HEK293 (cell line): ENCODE results near the gene CUEDC1.

Source experiments
- KLF10 ChIP-seq: fragments of 450-650 bp; IDR thresholded peaks from 2 replicates; pipeline ENCODE4 v1.5.1; 2018; ENCODE audit warnings: missing biosample characterization, mild to moderate bottlenecking, missing genetic modification characterization
- KLF16 ChIP-seq: fragments of 450-650 bp; formaldehyde crosslinking; IDR thresholded peaks from 2 replicates; pipeline ENCODE4 v1.5.1; 2017; ENCODE audit warnings: missing biosample characterization, missing genetic modification characterization
- KLF7 ChIP-seq: fragments of 450-650 bp; formaldehyde crosslinking; IDR thresholded peaks from 2 replicates; pipeline ENCODE4 v1.5.1; 2016; ENCODE audit warnings: missing biosample characterization, missing genetic modification characterization, borderline replicate concordance
- PRDM1 ChIP-seq: fragments of 450-650 bp; formaldehyde crosslinking; IDR thresholded peaks from 2 replicates; pipeline ENCODE4; 2016; ENCODE audit warnings: missing biosample characterization, missing genetic modification characterization
- YY2 ChIP-seq: fragments of 450-650 bp; formaldehyde crosslinking; IDR thresholded peaks from 2 replicates; pipeline ENCODE4 v1.5.1; 2016; ENCODE audit warnings: missing biosample characterization, missing genetic modification characterization
- ZBTB20 ChIP-seq: fragments of 450-650 bp; formaldehyde crosslinking; IDR thresholded peaks from 2 replicates; pipeline ENCODE4 v1.5.1; 2016; ENCODE audit warnings: missing biosample characterization, missing genetic modification characterization
- ZFP69B ChIP-seq: fragments of 450-650 bp; formaldehyde crosslinking; IDR thresholded peaks from 2 replicates; pipeline ENCODE4 v1.5.1; 2016; ENCODE audit warnings: missing biosample characterization, missing genetic modification characterization
- ZIC2 ChIP-seq: fragments of 450-650 bp; formaldehyde crosslinking; IDR thresholded peaks from 2 replicates; pipeline ENCODE4 v1.5.1; 2016; ENCODE audit warnings: missing biosample characterization, missing genetic modification characterization
- ZNF112 ChIP-seq: fragments of 450-650 bp; formaldehyde crosslinking; IDR thresholded peaks from 2 replicates; pipeline ENCODE4 v1.5.0; 2017; ENCODE audit warnings: missing biosample characterization, missing genetic modification characterization
- ZNF138 ChIP-seq: fragments of 450-650 bp; formaldehyde crosslinking; IDR thresholded peaks from 2 replicates; pipeline ENCODE4 v1.5.1; 2016; ENCODE audit warnings: missing biosample characterization, missing genetic modification characterization, borderline replicate concordance
- ZNF140 ChIP-seq: fragments of 450-650 bp; formaldehyde crosslinking; IDR thresholded peaks from 2 replicates; pipeline ENCODE4 v1.5.1; 2016; ENCODE audit warnings: missing biosample characterization, missing genetic modification characterization
- ZNF146 ChIP-seq: fragments of 450-650 bp; formaldehyde crosslinking; IDR thresholded peaks from 2 replicates; pipeline ENCODE4 v1.5.1; 2016; ENCODE audit warnings: missing biosample characterization, missing genetic modification characterization
- ZNF302 ChIP-seq: fragments of 450-650 bp; formaldehyde crosslinking; IDR thresholded peaks from 2 replicates; pipeline ENCODE4 v1.5.1; 2016; ENCODE audit warnings: missing biosample characterization, missing genetic modification characterization, low read depth
- ZNF416 ChIP-seq: fragments of 450-650 bp; formaldehyde crosslinking; IDR thresholded peaks from 2 replicates; pipeline ENCODE4 v1.5.1; 2016; ENCODE audit warnings: missing biosample characterization, missing genetic modification characterization
- ZNF433 ChIP-seq: fragments of 450-650 bp; formaldehyde crosslinking; IDR thresholded peaks from 2 replicates; pipeline ENCODE4 v1.5.1; 2016; ENCODE audit warnings: missing biosample characterization, missing genetic modification characterization, low read depth
- ZNF501 ChIP-seq: fragments of 450-650 bp; formaldehyde crosslinking; IDR thresholded peaks from 2 replicates; pipeline ENCODE4 v1.5.1; 2016; ENCODE audit warnings: missing biosample characterization, missing genetic modification characterization
- ZNF558 ChIP-seq: fragments of 450-650 bp; formaldehyde crosslinking; IDR thresholded peaks from 2 replicates; pipeline ENCODE4 v1.5.1; 2016; ENCODE audit warnings: missing biosample characterization, missing genetic modification characterization
- ZNF561 ChIP-seq: fragments of 450-650 bp; IDR thresholded peaks from 2 replicates; pipeline ENCODE4 v1.5.1; 2018; ENCODE audit warnings: missing biosample characterization, missing genetic modification characterization, borderline replicate concordance
- ZNF610 ChIP-seq: fragments of 450-650 bp; formaldehyde crosslinking; IDR thresholded peaks from 2 replicates; pipeline ENCODE4 v1.5.1; 2016; ENCODE audit warnings: missing biosample characterization, missing genetic modification characterization, borderline replicate concordance
- ZNF76 ChIP-seq: fragments of 450-650 bp; formaldehyde crosslinking; IDR thresholded peaks from 2 replicates; pipeline ENCODE4; 2016; ENCODE audit warnings: low read depth, missing biosample characterization, missing genetic modification characterization, borderline replicate concordance
- ZNF768 ChIP-seq: fragments of 450-650 bp; formaldehyde crosslinking; IDR thresholded peaks from 2 replicates; pipeline ENCODE4 v1.5.1; 2018; ENCODE audit warnings: missing biosample characterization, mild to moderate bottlenecking, missing genetic modification characterization
- ZSCAN16 ChIP-seq: fragments of 450-650 bp; formaldehyde crosslinking; IDR thresholded peaks from 2 replicates; pipeline ENCODE4 v1.5.1; 2016; ENCODE audit warnings: missing biosample characterization, missing genetic modification characterization
- TF ChIP-seq, protein P1 (sequence below): fragments of 450-650 bp; formaldehyde crosslinking; IDR thresholded peaks from 2 replicates; pipeline ENCODE4 v1.5.1; 2016; ENCODE audit warnings: missing biosample characterization, missing genetic modification characterization, borderline replicate concordance
- TF ChIP-seq, protein P2 (sequence below): fragments of 450-650 bp; formaldehyde crosslinking; IDR thresholded peaks from 2 replicates; pipeline ENCODE4 v1.5.1; 2017; ENCODE audit warnings: missing biosample characterization, missing genetic modification characterization
- TF ChIP-seq, protein P3 (sequence below): fragments of 450-650 bp; formaldehyde crosslinking; IDR thresholded peaks from 2 replicates; pipeline ENCODE4 v1.5.1; 2016; ENCODE audit warnings: missing biosample characterization, missing genetic modification characterization
- TF ChIP-seq, protein P4 (sequence below): fragments of 450-650 bp; formaldehyde crosslinking; IDR thresholded peaks from 2 replicates; pipeline ENCODE4 v1.5.1; 2016; ENCODE audit warnings: missing biosample characterization, missing genetic modification characterization

CUEDC1 gene

DNA sequence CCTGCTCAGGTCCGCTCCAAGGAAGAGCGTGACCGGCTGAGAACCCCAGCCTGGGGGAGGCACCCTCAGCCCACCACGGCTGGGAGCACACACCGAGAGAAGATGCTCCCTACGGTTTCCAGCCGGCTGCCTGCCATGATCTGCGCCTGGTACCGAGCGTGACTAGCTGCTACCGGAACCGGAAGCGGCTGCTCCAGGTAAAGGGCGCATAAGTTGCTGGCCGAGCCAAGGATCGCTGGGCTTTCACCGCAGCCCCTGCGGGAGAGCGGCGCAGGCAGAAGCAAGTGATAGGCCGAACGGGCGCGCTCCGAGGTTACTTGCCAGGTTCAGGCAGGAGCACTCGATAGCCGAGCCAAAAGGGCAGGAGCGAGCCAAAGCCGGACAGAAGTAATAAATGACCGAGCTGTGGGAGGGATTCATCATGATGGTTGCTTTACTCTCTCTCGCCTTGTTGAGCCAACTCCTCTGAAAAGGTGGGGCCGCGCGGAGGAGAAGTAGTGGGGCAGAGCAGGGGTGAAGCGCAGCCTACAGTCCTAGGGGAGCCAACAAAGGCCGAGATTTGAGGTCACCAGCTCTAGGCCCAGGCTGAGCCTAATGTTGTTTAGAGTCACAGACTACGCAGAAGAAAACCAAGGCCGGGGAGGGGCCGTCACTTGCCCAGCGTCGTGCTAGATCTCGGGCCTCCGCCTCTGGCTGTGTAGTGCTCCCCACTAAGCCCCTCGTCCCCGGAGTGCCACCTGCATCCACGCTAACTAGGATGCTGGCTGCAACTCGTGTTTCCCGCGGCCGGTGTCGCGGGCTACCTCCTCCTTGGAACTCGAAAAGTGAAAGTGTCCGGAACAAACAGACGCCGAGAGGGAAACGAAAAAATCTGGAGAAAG is 105.1 kb downstream of the CUEDC1 start, which contains the start of gene MRPS23 (continued):
- TF ChIP-seq ZNF138 (tag by site-specific recombination) (no peak), ZNF501 (peak; percentile 97), ZNF558 (tag by site-specific recombination) (peak; percentile 83; the same call in 1 of the 2 replicates), ZNF140 (tag by site-specific recombination) (peak; percentile 82; the same call in 1 of the 2 replicates), ZNF610 (tag by site-specific recombination) (peak; percentile 97), ZNF768 (tag by site-specific recombination) (no peak), ZNF433 (tag by site-specific recombination) (no peak), KLF7 (tag by site-specific recombination) (peak; percentile 48; the same call in 1 of the 2 replicates), ZNF76 (tag by site-specific recombination) (peak; percentile 81), ZNF112 (no peak), ZNF302 (tag by site-specific recombination) (no peak), ZIC2 (tag by site-specific recombination) (peak; percentile 88), ZNF146 (0 out of 2 replicates have a peak, but pooled peaks have one; percentile 11), ZSCAN16 (tag by site-specific recombination) (peak; percentile 66; the same call in 1 of the 2 replicates), ZNF561 (tag by site-specific recombination) (peak; percentile 98), PRDM1 (tag by site-specific recombination) (peak; percentile 96), KLF10 (peak; percentile 70), ZFP69B (tag by site-specific recombination) (peak; percentile 92), YY2 (peak; percentile 93), ZNF416 (tag by site-specific recombination) (no peak), KLF16 (tag by site-specific recombination) (0 out of 2 replicates have a peak, but pooled peaks have one; percentile 67), ZBTB20 (tag by site-specific recombination) (peak; percentile 31; the same call in 1 of the 2 replicates)
- TF ChIP-seq, protein P1, sequence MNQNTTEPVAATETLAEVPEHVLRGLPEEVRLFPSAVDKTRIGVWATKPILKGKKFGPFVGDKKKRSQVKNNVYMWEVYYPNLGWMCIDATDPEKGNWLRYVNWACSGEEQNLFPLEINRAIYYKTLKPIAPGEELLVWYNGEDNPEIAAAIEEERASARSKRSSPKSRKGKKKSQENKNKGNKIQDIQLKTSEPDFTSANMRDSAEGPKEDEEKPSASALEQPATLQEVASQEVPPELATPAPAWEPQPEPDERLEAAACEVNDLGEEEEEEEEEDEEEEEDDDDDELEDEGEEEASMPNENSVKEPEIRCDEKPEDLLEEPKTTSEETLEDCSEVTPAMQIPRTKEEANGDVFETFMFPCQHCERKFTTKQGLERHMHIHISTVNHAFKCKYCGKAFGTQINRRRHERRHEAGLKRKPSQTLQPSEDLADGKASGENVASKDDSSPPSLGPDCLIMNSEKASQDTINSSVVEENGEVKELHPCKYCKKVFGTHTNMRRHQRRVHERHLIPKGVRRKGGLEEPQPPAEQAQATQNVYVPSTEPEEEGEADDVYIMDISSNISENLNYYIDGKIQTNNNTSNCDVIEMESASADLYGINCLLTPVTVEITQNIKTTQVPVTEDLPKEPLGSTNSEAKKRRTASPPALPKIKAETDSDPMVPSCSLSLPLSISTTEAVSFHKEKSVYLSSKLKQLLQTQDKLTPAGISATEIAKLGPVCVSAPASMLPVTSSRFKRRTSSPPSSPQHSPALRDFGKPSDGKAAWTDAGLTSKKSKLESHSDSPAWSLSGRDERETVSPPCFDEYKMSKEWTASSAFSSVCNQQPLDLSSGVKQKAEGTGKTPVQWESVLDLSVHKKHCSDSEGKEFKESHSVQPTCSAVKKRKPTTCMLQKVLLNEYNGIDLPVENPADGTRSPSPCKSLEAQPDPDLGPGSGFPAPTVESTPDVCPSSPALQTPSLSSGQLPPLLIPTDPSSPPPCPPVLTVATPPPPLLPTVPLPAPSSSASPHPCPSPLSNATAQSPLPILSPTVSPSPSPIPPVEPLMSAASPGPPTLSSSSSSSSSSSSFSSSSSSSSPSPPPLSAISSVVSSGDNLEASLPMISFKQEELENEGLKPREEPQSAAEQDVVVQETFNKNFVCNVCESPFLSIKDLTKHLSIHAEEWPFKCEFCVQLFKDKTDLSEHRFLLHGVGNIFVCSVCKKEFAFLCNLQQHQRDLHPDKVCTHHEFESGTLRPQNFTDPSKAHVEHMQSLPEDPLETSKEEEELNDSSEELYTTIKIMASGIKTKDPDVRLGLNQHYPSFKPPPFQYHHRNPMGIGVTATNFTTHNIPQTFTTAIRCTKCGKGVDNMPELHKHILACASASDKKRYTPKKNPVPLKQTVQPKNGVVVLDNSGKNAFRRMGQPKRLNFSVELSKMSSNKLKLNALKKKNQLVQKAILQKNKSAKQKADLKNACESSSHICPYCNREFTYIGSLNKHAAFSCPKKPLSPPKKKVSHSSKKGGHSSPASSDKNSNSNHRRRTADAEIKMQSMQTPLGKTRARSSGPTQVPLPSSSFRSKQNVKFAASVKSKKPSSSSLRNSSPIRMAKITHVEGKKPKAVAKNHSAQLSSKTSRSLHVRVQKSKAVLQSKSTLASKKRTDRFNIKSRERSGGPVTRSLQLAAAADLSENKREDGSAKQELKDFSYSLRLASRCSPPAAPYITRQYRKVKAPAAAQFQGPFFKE (tag by site-specific recombination) = no peak
- TF ChIP-seq, protein P2, sequence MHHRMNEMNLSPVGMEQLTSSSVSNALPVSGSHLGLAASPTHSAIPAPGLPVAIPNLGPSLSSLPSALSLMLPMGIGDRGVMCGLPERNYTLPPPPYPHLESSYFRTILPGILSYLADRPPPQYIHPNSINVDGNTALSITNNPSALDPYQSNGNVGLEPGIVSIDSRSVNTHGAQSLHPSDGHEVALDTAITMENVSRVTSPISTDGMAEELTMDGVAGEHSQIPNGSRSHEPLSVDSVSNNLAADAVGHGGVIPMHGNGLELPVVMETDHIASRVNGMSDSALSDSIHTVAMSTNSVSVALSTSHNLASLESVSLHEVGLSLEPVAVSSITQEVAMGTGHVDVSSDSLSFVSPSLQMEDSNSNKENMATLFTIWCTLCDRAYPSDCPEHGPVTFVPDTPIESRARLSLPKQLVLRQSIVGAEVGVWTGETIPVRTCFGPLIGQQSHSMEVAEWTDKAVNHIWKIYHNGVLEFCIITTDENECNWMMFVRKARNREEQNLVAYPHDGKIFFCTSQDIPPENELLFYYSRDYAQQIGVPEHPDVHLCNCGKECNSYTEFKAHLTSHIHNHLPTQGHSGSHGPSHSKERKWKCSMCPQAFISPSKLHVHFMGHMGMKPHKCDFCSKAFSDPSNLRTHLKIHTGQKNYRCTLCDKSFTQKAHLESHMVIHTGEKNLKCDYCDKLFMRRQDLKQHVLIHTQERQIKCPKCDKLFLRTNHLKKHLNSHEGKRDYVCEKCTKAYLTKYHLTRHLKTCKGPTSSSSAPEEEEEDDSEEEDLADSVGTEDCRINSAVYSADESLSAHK (tag by site-specific recombination) = peak; percentile 37; the same call in 1 of the 2 replicates
- TF ChIP-seq, protein P3, sequence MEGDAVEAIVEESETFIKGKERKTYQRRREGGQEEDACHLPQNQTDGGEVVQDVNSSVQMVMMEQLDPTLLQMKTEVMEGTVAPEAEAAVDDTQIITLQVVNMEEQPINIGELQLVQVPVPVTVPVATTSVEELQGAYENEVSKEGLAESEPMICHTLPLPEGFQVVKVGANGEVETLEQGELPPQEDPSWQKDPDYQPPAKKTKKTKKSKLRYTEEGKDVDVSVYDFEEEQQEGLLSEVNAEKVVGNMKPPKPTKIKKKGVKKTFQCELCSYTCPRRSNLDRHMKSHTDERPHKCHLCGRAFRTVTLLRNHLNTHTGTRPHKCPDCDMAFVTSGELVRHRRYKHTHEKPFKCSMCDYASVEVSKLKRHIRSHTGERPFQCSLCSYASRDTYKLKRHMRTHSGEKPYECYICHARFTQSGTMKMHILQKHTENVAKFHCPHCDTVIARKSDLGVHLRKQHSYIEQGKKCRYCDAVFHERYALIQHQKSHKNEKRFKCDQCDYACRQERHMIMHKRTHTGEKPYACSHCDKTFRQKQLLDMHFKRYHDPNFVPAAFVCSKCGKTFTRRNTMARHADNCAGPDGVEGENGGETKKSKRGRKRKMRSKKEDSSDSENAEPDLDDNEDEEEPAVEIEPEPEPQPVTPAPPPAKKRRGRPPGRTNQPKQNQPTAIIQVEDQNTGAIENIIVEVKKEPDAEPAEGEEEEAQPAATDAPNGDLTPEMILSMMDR (tag by site-specific recombination) = no peak
- TF ChIP-seq, protein P4, sequence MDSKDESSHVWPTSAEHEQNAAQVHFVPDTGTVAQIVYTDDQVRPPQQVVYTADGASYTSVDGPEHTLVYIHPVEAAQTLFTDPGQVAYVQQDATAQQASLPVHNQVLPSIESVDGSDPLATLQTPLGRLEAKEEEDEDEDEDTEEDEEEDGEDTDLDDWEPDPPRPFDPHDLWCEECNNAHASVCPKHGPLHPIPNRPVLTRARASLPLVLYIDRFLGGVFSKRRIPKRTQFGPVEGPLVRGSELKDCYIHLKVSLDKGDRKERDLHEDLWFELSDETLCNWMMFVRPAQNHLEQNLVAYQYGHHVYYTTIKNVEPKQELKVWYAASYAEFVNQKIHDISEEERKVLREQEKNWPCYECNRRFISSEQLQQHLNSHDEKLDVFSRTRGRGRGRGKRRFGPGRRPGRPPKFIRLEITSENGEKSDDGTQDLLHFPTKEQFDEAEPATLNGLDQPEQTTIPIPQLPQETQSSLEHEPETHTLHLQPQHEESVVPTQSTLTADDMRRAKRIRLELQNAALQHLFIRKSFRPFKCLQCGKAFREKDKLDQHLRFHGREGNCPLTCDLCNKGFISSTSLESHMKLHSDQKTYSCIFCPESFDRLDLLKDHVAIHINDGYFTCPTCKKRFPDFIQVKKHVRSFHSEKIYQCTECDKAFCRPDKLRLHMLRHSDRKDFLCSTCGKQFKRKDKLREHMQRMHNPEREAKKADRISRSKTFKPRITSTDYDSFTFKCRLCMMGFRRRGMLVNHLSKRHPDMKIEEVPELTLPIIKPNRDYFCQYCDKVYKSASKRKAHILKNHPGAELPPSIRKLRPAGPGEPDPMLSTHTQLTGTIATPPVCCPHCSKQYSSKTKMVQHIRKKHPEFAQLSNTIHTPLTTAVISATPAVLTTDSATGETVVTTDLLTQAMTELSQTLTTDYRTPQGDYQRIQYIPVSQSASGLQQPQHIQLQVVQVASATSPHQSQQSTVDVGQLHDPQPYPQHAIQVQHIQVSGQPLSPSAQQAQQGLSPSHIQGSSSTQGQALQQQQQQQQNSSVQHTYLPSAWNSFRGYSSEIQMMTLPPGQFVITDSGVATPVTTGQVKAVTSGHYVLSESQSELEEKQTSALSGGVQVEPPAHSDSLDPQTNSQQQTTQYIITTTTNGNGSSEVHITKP = peak; percentile 85
